DOHH2 (cell line): ENCODE data around the gene C3orf20.

Experiments used
- H3F3A ChIP-seq: fragments of 200-600 bp; sonication (generic), shearing (Covaris generic); 2 replicates; pipeline ENCODE4 v1.6.0; 2016; ENCODE audit warnings: antibody characterized with exemption, mild to moderate bottlenecking; ENCODE audit not compliant: control insufficient read depth, insufficient read depth
- H3K27ac ChIP-seq: fragments of 200-600 bp; sonication (generic); 2 replicates; pipeline ENCODE4 v1.5.1; 2014; ENCODE audit warnings: low read depth, mild to moderate bottlenecking, low read length, moderate library complexity
- H3K27me3 ChIP-seq: fragments of 200-600 bp; sonication (generic); 2 replicates; pipeline ENCODE4 v1.6.1; 2014; ENCODE audit warnings: mild to moderate bottlenecking, low read length, mixed read lengths; ENCODE audit not compliant: control insufficient read depth
- H3K36me3 ChIP-seq: fragments of 200-600 bp; sonication (generic); 2 replicates; pipeline ENCODE4 v1.6.1; 2014; ENCODE audit warnings: mild to moderate bottlenecking, low read length, moderate library complexity, mixed read lengths; ENCODE audit not compliant: control insufficient read depth
- H3K4me1 ChIP-seq: fragments of 200-600 bp; sonication (generic); 2 replicates; pipeline ENCODE4 v1.6.1; 2014; ENCODE audit warnings: mild to moderate bottlenecking, low read length, mixed read lengths; ENCODE audit not compliant: control insufficient read depth
- H3K4me2 ChIP-seq: fragments of 200-600 bp; sonication (generic); 2 replicates; pipeline ENCODE4 v1.6.0; 2014; ENCODE audit warnings: mild to moderate bottlenecking, low read length, moderate library complexity
- H3K4me3 ChIP-seq: fragments of 200-600 bp; sonication (generic); 2 replicates; pipeline ENCODE4 v1.5.1; 2014; ENCODE audit warnings: mild to moderate bottlenecking, low read length, mixed read lengths
- H3K79me2 ChIP-seq: fragments of 200-600 bp; sonication (generic); 2 replicates; pipeline ENCODE4 v1.6.1; 2014; ENCODE audit warnings: mild to moderate bottlenecking, low read length, mixed read lengths; ENCODE audit not compliant: control insufficient read depth
- H3K9me2 ChIP-seq: fragments of 200-600 bp; sonication (generic); replicated peaks from 2 replicates; pipeline ENCODE4 v1.6.1; 2014; ENCODE audit warnings: mild to moderate bottlenecking, low read length, mixed read lengths; ENCODE audit not compliant: control insufficient read depth
- H3K9me3 ChIP-seq: fragments of 200-600 bp; sonication (generic); 2 replicates; pipeline ENCODE4 v1.6.1; 2014; ENCODE audit warnings: antibody characterized with exemption, low read length, mixed read lengths; ENCODE audit not compliant: control insufficient read depth, insufficient read depth
- H4K20me1 ChIP-seq: fragments of 200-600 bp; sonication (generic); 2 replicates; pipeline ENCODE4 v1.6.0; 2014; ENCODE audit warnings: low read depth, mild to moderate bottlenecking, antibody characterized with exemption, low read length, moderate library complexity; ENCODE audit not compliant: control insufficient read depth, insufficient read depth
- EZH2phosphoT487 ChIP-seq: fragments of 200-600 bp; sonication (generic); IDR thresholded peaks from 2 replicates; pipeline ENCODE4 v1.6.1; 2017; ENCODE audit warnings: borderline replicate concordance, mild to moderate bottlenecking, antibody characterized with exemption, low read length, moderate library complexity, mixed read lengths
- TF ChIP-seq, protein P1 (sequence below): fragments of 200-600 bp; sonication (generic); IDR thresholded peaks from one replicate; pipeline ENCODE4 v1.5.1; 2014; ENCODE audit warnings: antibody characterized with exemption, mild to moderate bottlenecking, low read depth, low read length; ENCODE audit not compliant: poor library complexity, severe bottlenecking

C3orf20 gene

DNA sequence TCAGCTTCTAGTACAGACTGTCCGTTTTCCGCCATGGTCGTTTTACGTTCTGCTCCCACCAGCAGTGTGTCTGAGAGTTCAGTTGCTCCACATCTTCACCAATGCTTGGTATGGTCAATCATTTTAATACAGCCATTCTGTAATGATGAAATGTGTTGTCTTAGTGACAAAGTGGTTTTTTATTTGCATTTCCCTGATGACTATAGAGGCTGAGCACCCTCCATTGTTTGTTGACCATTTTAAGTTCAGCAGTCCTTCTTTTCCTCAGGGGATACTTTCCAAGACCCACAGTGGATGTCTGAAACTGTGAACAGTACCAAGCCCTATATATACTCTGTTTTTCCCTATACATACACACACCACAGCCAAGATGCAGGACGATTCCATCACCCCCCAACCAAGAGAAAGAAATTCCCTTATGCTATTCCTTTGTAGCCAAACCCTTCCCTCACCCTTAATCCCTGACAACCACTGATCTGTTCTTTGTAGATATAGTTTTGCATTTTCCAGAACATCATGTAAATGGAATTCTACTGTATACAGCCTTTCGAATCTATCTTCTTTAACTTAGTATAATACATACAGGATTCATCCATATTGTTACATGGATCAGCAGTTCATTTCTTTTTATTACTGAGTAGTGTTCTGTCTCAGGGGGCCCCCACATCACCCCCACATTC, 55.9 kb downstream of the C3orf20 start:
- Histone ChIP-seq H4K20me1 (no peaks in the 10 kb centered on the region), H3K9me2 (no peaks in the 10 kb centered on the region), H3K9me3 (no peaks in the 10 kb centered on the region), H3K27ac (no peak overlapping the region), H3K4me3 (no peak overlapping the region), H3F3A (no peaks in the 10 kb centered on the region; the same call in 1 of the 2 replicates), H3K27me3 (no peaks in the 10 kb centered on the region), H3K4me2 (no peak overlapping the region), H3K36me3 (no peaks in the 10 kb centered on the region), H3K79me2 (no peaks in the 10 kb centered on the region), H3K4me1 (no peaks in the 10 kb centered on the region)
- TF ChIP-seq, protein P1, sequence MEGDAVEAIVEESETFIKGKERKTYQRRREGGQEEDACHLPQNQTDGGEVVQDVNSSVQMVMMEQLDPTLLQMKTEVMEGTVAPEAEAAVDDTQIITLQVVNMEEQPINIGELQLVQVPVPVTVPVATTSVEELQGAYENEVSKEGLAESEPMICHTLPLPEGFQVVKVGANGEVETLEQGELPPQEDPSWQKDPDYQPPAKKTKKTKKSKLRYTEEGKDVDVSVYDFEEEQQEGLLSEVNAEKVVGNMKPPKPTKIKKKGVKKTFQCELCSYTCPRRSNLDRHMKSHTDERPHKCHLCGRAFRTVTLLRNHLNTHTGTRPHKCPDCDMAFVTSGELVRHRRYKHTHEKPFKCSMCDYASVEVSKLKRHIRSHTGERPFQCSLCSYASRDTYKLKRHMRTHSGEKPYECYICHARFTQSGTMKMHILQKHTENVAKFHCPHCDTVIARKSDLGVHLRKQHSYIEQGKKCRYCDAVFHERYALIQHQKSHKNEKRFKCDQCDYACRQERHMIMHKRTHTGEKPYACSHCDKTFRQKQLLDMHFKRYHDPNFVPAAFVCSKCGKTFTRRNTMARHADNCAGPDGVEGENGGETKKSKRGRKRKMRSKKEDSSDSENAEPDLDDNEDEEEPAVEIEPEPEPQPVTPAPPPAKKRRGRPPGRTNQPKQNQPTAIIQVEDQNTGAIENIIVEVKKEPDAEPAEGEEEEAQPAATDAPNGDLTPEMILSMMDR = no peak
- no peak for TF ChIP-seq EZH2phosphoT487

- H3K36me3 ChIP-seq = no peaks in the 10 kb centered on the region
- H3K4me1 ChIP-seq = no peaks in the 10 kb centered on the region
- no peak overlapping the region for H3K4me2 ChIP-seq
- H4K20me1 ChIP-seq = no peaks in the 10 kb centered on the region
- H3K9me2 ChIP-seq = no peaks in the 10 kb centered on the region
- no peaks in the 10 kb centered on the region for H3K27me3 ChIP-seq
- no peaks in the 10 kb centered on the region for H3F3A ChIP-seq
- peaks cover 13% of the 10 kb centered on the region for H3K9me3 ChIP-seq
- no peaks in the 10 kb centered on the region for H3K79me2 ChIP-seq
- TF ChIP-seq, protein P1 = no peak
- no peak for TF ChIP-seq EZH2phosphoT487
- H3K27ac ChIP-seq = no peak overlapping the region
- H3K4me3 ChIP-seq = no peak overlapping the region
Observed at GRCh38 chr3:14740983-14741382, 66.0 kb downstream of the C3orf20 start.

DNA sequence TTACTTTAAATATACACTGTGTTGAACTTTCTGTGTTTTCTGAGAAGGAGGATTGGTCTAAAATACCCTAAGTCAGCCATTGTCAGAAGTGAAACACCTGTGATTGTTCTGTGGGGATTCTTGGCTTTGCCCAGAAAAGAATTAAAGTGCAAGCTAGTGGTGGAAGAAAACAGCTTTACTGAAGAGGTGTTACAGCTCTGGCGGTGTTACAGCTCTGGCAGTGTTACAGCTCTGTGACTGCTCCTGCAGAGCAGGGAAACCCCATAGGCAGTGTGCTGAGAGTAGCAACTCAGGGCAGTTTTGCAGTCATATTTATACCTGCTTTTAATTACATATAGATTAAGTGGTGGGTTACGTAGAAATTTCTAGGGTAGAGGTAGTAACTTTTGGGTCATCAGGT, 66.6 kb downstream of the C3orf20 start:
- Histone ChIP-seq H3K9me2 (no peaks in the 10 kb centered on the region), H4K20me1 (no peaks in the 10 kb centered on the region), H3K27ac (no peak overlapping the region), H3K79me2 (no peaks in the 10 kb centered on the region), H3K36me3 (no peaks in the 10 kb centered on the region), H3K4me3 (no peak overlapping the region), H3K4me1 (no peaks in the 10 kb centered on the region), H3K9me3 (peaks cover 13% of the 10 kb centered on the region), H3K27me3 (no peaks in the 10 kb centered on the region), H3F3A (no peaks in the 10 kb centered on the region), H3K4me2 (no peak overlapping the region)
- TF ChIP-seq, protein P1 = no peak
- TF ChIP-seq EZH2phosphoT487 = no peak

GRCh38 chr3:14744556-14744955, 69.6 kb downstream of the C3orf20 start:
- Histone ChIP-seq H3K79me2 (no peaks in the 10 kb centered on the region), H3K36me3 (no peaks in the 10 kb centered on the region), H3K4me2 (no peak overlapping the region), H3K27ac (no peak overlapping the region), H3K9me2 (no peaks in the 10 kb centered on the region), H3K9me3 (peaks cover 8% of the 10 kb centered on the region), H4K20me1 (no peaks in the 10 kb centered on the region), H3K4me3 (no peak overlapping the region), H3K27me3 (no peaks in the 10 kb centered on the region), H3K4me1 (no peaks in the 10 kb centered on the region), H3F3A (no peaks in the 10 kb centered on the region)
- no peak for TF ChIP-seq EZH2phosphoT487
- TF ChIP-seq, protein P1 = no peak
